HuH-7 (cell line): Measurements from ENCODE around the gene ST3GAL3.

Experiments
- DNase-seq: peaks from one replicate; pipeline ENCODE4 v3.0.0; 2011; ENCODE audit warnings: low spot score

Gene ST3GAL3, protein sequence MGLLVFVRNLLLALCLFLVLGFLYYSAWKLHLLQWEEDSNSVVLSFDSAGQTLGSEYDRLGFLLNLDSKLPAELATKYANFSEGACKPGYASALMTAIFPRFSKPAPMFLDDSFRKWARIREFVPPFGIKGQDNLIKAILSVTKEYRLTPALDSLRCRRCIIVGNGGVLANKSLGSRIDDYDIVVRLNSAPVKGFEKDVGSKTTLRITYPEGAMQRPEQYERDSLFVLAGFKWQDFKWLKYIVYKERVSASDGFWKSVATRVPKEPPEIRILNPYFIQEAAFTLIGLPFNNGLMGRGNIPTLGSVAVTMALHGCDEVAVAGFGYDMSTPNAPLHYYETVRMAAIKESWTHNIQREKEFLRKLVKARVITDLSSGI

GRCh38 chr1:43707190-43708001, at the start of gene ST3GAL3:
TSS of gene ST3GAL3 (plus strand) at chr1:43707536. CDS start at chr1:43736263, 28,727 bp downstream.
- peak; percentile 97 for DNase-seq

- DNase-seq = no peak
These were observed 47.8 kb upstream of the ST3GAL3 start for GRCh38 chr1:43659212-43660166.

GRCh38 chr1:43660355-43660754, 47.0 kb upstream of the ST3GAL3 start:
- DNase-seq = no peak

- DNase-seq = no peak
These were observed 43.0 kb upstream of the ST3GAL3 start for GRCh38 chr1:43664369-43664768.

GRCh38 chr1:43666608-43667007, 40.7 kb upstream of the ST3GAL3 start:
- no peak for DNase-seq

DNA sequence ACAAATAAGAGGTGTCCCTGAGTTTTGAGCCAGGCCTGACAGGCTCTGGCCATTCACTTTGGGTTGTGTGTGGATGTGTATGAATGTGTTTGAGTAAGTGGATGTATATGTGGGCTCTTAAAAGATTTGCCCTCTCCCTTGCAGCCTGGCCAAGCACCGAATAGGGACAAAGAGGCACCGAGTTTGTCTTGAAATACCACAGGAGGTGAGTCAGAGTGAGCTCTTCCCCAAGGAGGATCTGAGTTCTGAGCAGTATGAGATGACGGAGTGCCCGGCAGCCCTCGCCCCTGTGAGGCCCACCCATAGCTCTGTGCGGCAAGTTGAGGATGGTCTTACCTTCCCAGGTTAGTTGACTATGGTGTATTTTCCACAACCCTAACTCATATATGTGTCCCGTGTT, 38.4 kb upstream of the ST3GAL3 start:
- no peak for DNase-seq

GRCh38 chr1:43669878-43670277, 37.5 kb upstream of the ST3GAL3 start:
- no peak for DNase-seq

DNA sequence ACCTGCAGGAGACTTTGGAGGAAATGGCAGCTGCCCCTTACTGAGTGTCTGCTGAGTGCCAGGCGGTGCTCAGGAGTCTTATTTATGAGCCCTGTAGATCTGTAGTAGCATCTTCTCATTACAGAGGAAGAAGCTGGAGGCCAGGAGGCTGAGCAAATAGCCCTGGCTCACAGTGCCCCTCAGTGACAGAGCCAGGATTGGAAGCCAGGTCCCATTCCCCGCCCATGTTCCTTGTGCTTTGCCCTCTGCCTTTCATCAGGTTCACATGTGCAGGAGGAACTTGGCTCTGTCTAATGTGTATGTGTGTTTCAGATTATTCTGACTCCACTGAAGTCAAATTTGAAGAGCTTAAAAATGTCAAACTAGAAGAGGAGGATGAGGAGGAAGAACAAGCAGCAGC, 36.1 kb upstream of the ST3GAL3 start:
- DNase-seq = no peak

DNA sequence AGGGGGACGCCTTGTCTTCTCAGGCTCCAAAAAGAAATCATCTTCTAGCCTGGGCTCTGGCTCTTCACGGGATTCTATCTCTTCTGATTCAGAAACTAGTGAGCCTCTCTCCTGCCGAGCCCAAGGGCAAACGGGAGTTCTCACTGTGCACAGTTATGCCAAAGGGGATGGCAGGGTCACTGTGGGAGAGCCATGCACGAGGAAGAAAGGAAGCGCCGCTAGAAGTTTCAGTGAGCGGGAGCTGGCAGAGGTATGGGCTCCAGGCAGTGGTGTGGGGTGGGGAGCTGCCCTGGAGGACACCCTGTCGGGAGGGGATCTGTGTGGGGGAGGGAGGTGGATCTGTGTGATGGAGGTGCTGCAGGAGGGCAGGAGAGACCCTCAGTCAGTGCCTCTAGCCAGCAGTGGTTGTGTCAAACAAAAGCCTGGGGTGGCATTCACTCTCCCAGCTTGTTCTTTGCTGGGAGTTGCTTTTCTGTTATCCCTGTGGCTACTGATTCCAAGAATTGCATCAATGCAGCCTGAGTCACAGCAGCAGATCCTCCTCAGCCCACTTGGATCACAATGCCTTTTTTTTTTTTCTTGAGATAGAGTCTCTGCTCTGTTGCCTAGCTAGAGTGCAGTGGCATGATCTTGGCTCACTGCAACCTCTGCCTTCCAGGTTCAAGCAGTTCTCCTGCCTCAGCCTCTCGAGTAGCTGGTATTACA, 35.6 kb upstream of the ST3GAL3 start:
- DNase-seq = no peak

DNA sequence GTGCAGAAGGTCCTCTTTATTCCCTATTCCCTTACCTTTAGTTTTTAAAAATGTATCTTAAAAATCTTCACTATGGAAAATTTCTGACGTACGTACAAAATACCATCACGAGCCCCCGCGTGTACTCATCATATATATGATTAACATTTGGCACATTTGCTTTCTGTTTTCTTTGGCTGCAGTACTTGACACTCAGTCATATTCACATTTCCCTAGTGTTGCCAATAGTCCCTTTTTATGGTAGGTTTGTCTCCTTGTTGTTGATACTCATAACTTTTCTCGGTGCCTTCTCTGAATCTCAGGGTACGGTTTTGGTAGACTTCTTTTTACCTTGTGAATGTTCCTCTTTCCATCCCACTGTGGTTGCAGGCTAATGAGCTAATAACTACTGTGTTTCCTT, 34.1 kb upstream of the ST3GAL3 start:
- DNase-seq = no peak

GRCh38 chr1:43678940-43679339, 28.4 kb upstream of the ST3GAL3 start:
- no peak for DNase-seq

DNA sequence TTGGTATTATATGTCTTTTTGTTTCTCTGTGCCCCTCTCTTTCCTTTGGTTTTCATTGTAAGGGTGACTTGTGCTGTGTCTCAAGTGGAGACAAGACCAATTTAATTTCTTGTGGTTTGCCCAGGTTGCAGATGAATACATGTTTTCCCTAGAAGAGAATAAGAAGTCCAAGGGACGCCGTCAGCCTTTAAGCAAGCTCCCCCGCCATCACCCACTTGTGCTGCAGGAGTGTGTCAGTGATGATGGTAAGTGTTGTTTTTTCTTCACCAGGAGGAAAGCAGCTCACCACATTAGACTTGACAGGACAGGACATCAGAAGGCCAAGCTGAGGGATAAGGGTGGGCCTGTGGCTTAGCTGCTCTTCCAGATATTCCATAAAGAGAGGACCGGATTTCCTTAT, 23.8 kb upstream of the ST3GAL3 start:
- DNase-seq = no peak

DNA sequence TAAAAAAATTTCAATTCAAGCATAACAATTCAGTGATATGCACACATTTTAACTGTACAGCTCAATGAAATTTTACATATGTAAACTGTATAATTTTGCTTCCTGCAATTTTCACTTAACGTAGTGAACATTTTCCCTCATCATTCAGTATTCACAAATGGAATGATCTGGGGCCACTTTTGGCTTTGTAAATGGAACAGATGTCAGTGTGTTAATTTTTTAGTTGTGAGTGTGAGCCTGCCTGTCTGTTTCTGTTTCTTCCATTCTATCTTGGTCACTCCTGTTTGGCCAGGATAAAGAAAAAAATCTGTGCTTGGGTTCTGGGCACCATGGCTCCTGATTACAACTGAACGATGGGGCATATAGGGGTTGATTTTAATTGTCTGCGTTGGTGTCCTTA, 20.5 kb upstream of the ST3GAL3 start:
- DNase-seq = no peak

GRCh38 chr1:43687301-43688108, 19.8 kb upstream of the ST3GAL3 start:
- no peak for DNase-seq

GRCh38 chr1:43688109-43688387, 19.3 kb upstream of the ST3GAL3 start:
- no peak for DNase-seq

GRCh38 chr1:43688594-43689000, 18.7 kb upstream of the ST3GAL3 start:
- DNase-seq = no peak

GRCh38 chr1:43689289-43689688, 18.0 kb upstream of the ST3GAL3 start:
- no peak for DNase-seq

DNA sequence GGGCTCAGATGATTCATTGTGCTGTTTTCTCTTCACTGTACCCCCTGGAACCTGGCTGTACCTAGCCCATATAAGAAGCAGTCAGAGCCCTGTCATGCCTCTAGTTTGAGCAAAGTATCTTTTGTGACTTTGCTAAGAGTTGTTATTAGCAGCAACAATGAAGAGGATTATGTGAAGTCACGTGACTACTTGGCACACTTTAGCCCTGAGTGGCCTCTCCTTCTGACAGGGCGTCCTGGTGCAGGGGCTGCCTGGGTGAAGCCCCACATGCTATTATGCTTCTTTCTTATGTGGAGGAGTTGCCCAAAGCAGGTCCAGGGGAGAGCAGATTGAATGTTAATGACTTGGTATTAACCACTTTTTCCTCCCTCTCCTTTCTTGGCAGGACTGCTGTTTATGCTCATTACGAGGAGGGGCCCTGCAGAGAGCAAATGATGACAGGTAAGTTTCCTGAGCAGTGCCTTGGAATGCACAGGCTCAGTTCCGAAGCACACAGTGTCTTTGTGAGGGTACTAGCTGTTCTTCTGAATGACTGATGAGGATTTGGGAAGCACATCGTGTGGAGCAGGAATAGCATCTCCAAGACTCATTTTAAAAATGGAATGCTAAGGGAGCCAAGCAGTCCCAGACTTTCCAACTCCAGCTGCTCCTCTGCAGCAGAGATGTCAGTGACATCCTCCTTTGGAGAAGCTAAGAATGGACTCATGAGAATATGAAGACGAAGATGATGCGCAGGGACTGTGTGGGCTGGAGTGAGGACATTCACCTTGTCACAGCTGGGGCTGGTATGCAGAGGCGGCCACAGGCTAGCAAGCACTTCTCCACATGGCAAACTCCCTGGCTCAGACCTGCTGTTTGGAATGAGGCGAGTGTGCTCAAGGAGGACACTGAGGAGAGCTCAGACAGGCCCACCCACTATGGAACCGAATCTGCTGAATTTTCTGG, 15.2 kb upstream of the ST3GAL3 start:
- no peak for DNase-seq

DNA sequence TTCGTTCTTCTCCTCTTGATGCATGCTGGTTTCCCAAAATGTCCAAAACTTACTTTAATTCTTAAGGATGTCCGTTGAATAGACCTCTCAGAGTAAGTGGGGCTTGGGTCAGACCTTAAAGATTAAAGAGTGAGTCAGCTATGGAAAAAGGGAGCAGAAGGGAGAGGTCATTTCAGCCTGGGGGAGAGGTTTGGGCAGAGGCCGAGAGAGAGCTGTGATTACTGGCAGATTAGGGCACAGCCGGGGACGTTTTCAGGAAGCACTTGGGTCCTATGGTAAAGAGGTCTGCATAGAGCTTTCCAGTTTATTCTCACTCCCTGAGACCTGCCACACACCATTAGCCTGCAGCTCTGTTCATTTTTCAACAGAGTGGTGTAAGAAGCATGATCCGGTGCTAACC, 14.0 kb upstream of the ST3GAL3 start:
- no peak for DNase-seq

- no peak for DNase-seq
These were observed 8.1 kb upstream of the ST3GAL3 start for GRCh38 chr1:43699281-43699680.
